Kidney epithelial cell (primary cell): ENCODE results near the gene PIP4K2A. TPM values are rescaled to one million over a fixed set of nuclear protein-coding genes. Genes with fewer than 3 reads are reported as not detected.

ENCODE experiments used
- DNase-seq: peaks from one replicate; pipeline ENCODE4 v3.0.0-alpha.2; 2010; ENCODE audit warnings: low read depth
- H3K27me3 ChIP-seq: 2 replicates; pipeline ENCODE4 v1.6.0; 2011; ENCODE audit warnings: low read length; ENCODE audit not compliant: control insufficient read depth, insufficient read depth
- H3K36me3 ChIP-seq: 2 replicates; pipeline ENCODE4 v1.5.1; 2011; ENCODE audit warnings: low read length; ENCODE audit not compliant: control insufficient read depth, insufficient read depth
- H3K4me3 ChIP-seq: 2 replicates; pipeline ENCODE4 v1.5.1; 2011; ENCODE audit warnings: low read depth, mild to moderate bottlenecking, control low read depth, low read length
- total RNA-seq: library from RNA; depleted of rRNA; stranded (reverse); fragments of >200 nt; gene quantifications from 2 replicates; pipeline ENCODE4 v1.2.3, GENCODE V29; 2015
- TF ChIP-seq, protein P1 (sequence below): IDR thresholded peaks from 2 replicates; pipeline ENCODE4 v1.5.1; 2011; ENCODE audit warnings: mild to moderate bottlenecking, moderate library complexity, low read length, control low read depth, inconsistent platforms; ENCODE audit not compliant: insufficient read depth, poor library complexity, severe bottlenecking

The PIP4K2A gene
- total RNA-seq, 1 donor from 2014 or later, result 23.6 TPM

- Histone ChIP-seq H3K4me3 (no peak overlapping the region), H3K27me3 (no peaks in the 10 kb centered on the region), H3K36me3 (no peaks in the 10 kb centered on the region)
- DNase-seq, result no peak
- TF ChIP-seq, protein P1, sequence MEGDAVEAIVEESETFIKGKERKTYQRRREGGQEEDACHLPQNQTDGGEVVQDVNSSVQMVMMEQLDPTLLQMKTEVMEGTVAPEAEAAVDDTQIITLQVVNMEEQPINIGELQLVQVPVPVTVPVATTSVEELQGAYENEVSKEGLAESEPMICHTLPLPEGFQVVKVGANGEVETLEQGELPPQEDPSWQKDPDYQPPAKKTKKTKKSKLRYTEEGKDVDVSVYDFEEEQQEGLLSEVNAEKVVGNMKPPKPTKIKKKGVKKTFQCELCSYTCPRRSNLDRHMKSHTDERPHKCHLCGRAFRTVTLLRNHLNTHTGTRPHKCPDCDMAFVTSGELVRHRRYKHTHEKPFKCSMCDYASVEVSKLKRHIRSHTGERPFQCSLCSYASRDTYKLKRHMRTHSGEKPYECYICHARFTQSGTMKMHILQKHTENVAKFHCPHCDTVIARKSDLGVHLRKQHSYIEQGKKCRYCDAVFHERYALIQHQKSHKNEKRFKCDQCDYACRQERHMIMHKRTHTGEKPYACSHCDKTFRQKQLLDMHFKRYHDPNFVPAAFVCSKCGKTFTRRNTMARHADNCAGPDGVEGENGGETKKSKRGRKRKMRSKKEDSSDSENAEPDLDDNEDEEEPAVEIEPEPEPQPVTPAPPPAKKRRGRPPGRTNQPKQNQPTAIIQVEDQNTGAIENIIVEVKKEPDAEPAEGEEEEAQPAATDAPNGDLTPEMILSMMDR, result no peak
Observed at GRCh38 chr10:22676435-22676834, 37.9 kb downstream of the PIP4K2A start.

DNA sequence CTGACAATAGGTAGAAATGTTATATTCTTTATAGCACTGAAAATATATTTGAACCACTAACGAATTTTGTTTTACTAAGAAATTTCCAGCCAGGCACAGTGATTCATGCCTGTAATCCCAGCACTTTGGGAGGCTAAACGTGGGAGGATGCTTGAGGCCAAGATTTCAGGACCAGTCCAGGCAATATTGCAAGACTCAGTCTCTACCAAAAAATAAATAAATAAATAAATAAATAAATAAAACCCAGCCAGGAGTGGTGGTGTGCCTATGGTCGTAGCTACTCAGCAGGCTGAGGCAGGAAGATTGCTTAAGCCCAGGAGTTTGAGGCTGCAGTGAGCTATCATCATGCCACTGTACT lies 39.8 kb downstream of the PIP4K2A start:
- no peak overlapping the region for H3K4me3 ChIP-seq
- TF ChIP-seq, protein P1, result no peak
- no peak for DNase-seq
- H3K27me3 ChIP-seq, result no peaks in the 10 kb centered on the region
- no peaks in the 10 kb centered on the region for H3K36me3 ChIP-seq

DNA sequence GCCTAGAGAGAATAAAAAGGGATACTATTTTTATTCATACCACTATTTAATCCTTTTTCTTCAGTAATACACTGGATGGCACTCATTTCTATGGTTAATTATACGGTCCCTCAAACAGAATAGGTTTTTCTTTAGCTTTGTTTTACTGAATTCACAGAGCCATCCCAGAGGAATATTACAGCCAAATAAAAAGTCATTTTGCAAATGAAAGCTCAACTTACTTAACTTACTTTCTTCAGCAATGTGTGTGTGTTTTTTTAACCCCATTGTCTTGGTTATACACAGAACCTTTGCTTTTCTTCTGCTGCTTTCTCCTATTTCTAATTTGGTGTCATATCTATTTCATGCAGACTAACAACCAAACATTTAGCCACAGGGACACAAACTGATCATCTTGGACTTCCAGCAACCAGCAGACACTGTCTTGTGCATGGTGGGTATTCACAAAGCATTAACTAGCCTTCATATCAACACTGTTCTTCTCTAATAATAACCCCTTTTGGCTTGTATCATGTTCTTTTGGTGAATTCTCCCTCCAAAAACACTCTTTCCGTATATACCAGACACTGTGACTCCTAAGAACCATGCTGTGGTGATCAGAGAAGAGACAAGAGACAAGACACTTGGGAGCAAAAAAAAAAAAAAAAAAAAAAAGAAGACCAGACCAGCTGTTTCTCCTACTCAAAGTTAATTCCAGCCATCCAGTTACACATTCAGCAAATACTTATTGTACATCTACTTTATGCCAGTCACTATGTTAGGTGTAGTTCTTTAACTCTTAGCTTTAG lies 40.4 kb downstream of the PIP4K2A start:
- Histone ChIP-seq H3K27me3 (no peaks in the 10 kb centered on the region), H3K4me3 (no peak overlapping the region), H3K36me3 (no peaks in the 10 kb centered on the region)
- TF ChIP-seq, protein P1, result no peak
- DNase-seq, result no peak

DNA sequence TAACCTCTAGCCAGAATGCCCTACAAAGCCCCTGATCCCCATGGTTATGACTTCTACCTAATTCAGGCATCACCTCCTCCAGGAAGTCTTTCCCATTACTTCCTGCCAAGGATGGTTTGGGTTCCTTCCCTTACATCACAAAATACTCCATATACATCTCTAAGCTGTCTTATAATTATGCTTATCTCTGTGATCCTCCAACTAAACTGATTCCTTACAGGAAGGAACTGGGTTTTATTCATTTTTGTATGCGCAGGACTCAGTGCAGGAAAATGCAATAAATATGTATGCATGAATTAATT lies 41.3 kb downstream of the PIP4K2A start:
- H3K36me3 ChIP-seq, result no peaks in the 10 kb centered on the region
- no peaks in the 10 kb centered on the region for H3K27me3 ChIP-seq
- H3K4me3 ChIP-seq, result no peak overlapping the region
- DNase-seq, result no peak
- TF ChIP-seq, protein P1, result no peak

DNA sequence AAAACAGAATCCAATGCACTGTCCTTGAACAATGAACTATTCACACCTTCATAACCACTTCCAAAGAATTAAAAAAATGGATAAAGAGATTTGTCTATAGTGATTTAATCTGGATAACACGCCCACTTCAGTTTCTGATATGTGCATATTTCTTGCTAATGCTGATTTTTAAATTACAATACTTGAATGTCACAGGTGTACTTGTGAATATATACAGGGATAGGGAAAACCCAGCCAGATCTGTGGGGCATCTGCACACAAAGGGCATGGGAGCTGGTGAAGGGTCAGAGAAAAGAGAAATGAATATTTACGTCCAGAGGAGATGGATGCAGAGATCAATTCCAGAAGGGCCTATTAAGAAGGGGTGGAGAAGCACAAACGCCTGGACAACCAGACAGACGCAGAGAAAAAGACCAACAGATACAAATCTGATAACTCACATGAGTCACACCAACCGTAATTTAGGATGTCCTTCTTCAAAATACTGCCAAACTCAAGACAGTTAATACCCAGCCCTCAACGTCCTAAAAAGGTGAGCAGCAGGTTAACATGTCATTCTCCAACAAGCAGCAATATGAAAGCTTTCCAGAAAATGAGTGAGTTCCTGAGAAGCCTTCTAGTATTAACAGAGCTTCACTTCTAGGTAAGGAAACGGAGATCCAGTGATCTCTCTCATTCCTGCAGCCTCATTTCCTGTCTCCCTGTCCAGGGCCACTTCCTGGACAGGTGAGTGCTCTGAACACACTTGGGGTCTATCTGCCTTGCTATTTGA lies 41.9 kb downstream of the PIP4K2A start:
- TF ChIP-seq, protein P1, result no peak
- Histone ChIP-seq H3K36me3 (no peaks in the 10 kb centered on the region), H3K4me3 (no peak overlapping the region), H3K27me3 (no peaks in the 10 kb centered on the region)
- no peak for DNase-seq

- H3K27me3 ChIP-seq, result no peaks in the 10 kb centered on the region
- no peak overlapping the region for H3K4me3 ChIP-seq
- TF ChIP-seq, protein P1, result no peak
- H3K36me3 ChIP-seq, result no peaks in the 10 kb centered on the region
- no peak for DNase-seq
Observed at GRCh38 chr10:22670788-22671187, 43.6 kb downstream of the PIP4K2A start.
